Activated CD8-positive, alpha-beta memory T cell treated with anti-CD3 and anti-CD28 coated beads, Interleukin-2, amount 10 ng/mL, durations not matched to agents 7 days and 5 days (primary cell): ENCODE measurements around the gene TPPP2. TPM values are rescaled to one million over a fixed set of nuclear protein-coding genes. Genes with fewer than 3 reads are reported as not detected.
"Not testable (repeated sequence)": the region's sequence is repeated elsewhere in the genome, so short reads cannot be mapped to it uniquely, and the experiment has no call there.

Experiments used
- ATAC-seq: fragments of 150-1000 bp; cut with Tn5 transposase; one replicate; pipeline ENCODE4 v1.10.0; 2021; ENCODE audit warnings: moderate library complexity
- CTCF ChIA-PET: fragments of 350-600 bp; sonication (Branson Sonifier 250); formaldehyde crosslinking; loops from one replicate; lab custom pipeline; 2021; ENCODE audit warnings: antibody characterized with exemption; lab: Charles Lee
- DNase-seq: peaks from one replicate; pipeline ENCODE4 v3.0.0-alpha.2; 2020
- H3K27ac Mint-ChIP-seq: one replicate; pipeline ENCODE4 v1.8.0; 2021; ENCODE audit warnings: mild to moderate bottlenecking, mixed read lengths
- H3K27me3 Mint-ChIP-seq: one replicate; pipeline ENCODE4 v1.8.0; 2021; ENCODE audit warnings: mixed read lengths
- H3K36me3 Mint-ChIP-seq: one replicate; pipeline ENCODE4 v1.8.0; 2021; ENCODE audit warnings: mild to moderate bottlenecking, mixed read lengths
- H3K4me1 Mint-ChIP-seq: one replicate; pipeline ENCODE4 v1.8.0; 2021; ENCODE audit warnings: mixed read lengths
- H3K4me3 Mint-ChIP-seq: one replicate; pipeline ENCODE4 v1.8.0; 2021; ENCODE audit warnings: mild to moderate bottlenecking, moderate library complexity, mixed read lengths
- H3K9me3 Mint-ChIP-seq: one replicate; pipeline ENCODE4 v1.8.0; 2022; ENCODE audit warnings: low read depth, mixed read lengths
- total RNA-seq, 2 experiments: library from RNA; stranded (reverse); gene quantifications; one replicate each; pipeline ENCODE4 v1.2.3, GENCODE V29; 2021

The TPPP2 gene
- total RNA-seq, result not detected

DNA sequence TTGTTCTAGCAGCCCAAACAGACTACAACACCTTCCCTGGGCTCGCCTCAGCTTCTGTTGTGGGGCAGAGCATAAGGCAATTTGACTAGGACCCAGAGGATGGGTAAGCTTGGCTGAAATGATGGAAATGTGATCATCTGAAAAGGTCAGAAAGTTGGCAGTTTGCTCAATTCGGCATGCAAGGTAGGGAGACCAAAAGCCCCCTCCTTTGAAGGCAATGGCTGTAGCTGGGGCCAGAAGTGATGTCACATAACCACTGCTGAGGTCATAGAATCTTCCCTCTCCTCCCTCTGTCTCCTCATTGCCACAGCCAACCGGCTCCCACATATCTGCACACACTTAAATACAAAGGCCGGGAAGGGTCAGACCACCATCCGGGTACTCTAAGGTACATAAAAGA is at the start of gene TPPP2:
Gene TPPP2, plus strand, starts transcription at position 301 of the 400 bp plus-strand sequence. CDS start 365 bp downstream, outside the sequence.
- ATAC-seq (no peak), DNase-seq (no peak)
- Mint-ChIP-seq H3K4me1 (peaks cover 2% of the 10 kb centered on the region), H3K27ac (no peak within 1 kb of the TSS), H3K4me3 (no peak within 1 kb of the TSS), H3K36me3 (no peaks in the 10 kb centered on the region), H3K27me3 (peaks cover 14% of the 10 kb centered on the region), H3K9me3 (no peaks in the 10 kb centered on the region)
- CTCF ChIA-PET, result no interaction called here

DNA sequence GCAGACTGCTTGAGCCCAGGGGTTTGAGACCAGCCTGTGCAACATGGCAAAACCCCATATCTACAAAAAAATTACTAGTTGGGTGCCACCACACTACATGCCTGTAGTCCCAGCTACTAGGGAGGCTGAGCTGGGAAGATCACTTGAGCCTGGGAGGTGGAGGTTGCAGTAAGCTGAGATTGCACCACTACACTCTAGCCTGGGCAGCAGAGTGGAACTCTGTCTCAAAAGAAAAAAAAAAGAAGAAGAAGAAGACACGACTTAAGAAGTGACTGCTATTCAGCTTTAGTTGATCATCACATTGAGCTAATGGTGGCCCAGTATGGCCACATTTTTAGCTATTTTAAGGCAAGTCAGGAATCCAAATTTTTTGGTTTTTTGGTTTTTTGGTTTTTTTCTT is 49.1 kb upstream of the TPPP2 start:
- Mint-ChIP-seq H3K27ac (no peak overlapping the region), H3K9me3 (no peaks in the 10 kb centered on the region), H3K4me3 (no peak overlapping the region), H3K36me3 (no peaks in the 10 kb centered on the region), H3K27me3 (peaks cover 17% of the 10 kb centered on the region), H3K4me1 (peaks cover 2% of the 10 kb centered on the region)
- ATAC-seq (no peak), DNase-seq (no peak)
- CTCF ChIA-PET, result interaction anchor here (1.0 to 1.3 kb wide), 3 partner anchors 9 to 34 kb away, joined by 3 to 7 read pairs (median 3); no protein-coding TSS in a partner anchor

GRCh38 chr14:20982646-20983369 is 47.2 kb upstream of the TPPP2 start:
- CTCF ChIA-PET, result interaction anchor here (1.0 to 3.6 kb wide), 4 partner anchors 9 to 125 kb away, joined by 3 to 20 read pairs (median 4); no protein-coding TSS in a partner anchor
- Mint-ChIP-seq H3K27me3 (peaks cover 17% of the 10 kb centered on the region), H3K4me3 (no peak overlapping the region)

GRCh38 chr14:20985650-20986049 is 44.4 kb upstream of the TPPP2 start:
- DNase-seq, H3K9me3 Mint-ChIP-seq, H3K27ac Mint-ChIP-seq, ATAC-seq, H3K27me3 Mint-ChIP-seq, H3K36me3 Mint-ChIP-seq, H3K4me3 Mint-ChIP-seq: not testable (repeated sequence)
- CTCF ChIA-PET, result interaction anchor here (0.6 to 1.0 kb wide), 2 partner anchors 13 to 14 kb away, joined by 3 read pairs; no protein-coding TSS in a partner anchor
- peaks cover 20% of the 10 kb centered on the region for H3K4me1 Mint-ChIP-seq

More at GRCh38 chr14:20982646-20983369, 47.2 kb upstream of the TPPP2 start:
- H3K4me1 Mint-ChIP-seq, result peaks cover 4% of the 10 kb centered on the region
- no peaks in the 10 kb centered on the region for H3K9me3 Mint-ChIP-seq
- no peak for ATAC-seq
- H3K36me3 Mint-ChIP-seq, result no peaks in the 10 kb centered on the region
- H3K27ac Mint-ChIP-seq, result no peak overlapping the region
- DNase-seq, result no peak

GRCh38 chr14:20986811-20987210 is 43.2 kb upstream of the TPPP2 start:
- ATAC-seq, result no peak
- Mint-ChIP-seq H3K27ac (no peak overlapping the region), H3K9me3 (no peaks in the 10 kb centered on the region), H3K4me3 (no peak overlapping the region), H3K4me1 (peaks cover 30% of the 10 kb centered on the region), H3K36me3 (peaks cover 3% of the 10 kb centered on the region), H3K27me3 (peaks cover 2% of the 10 kb centered on the region)
- DNase-seq, result no peak
- CTCF ChIA-PET, result interaction anchor here (2.9 kb wide), 1 partner anchor 15 kb away, joined by 27 read pairs; no protein-coding TSS in a partner anchor

DNA sequence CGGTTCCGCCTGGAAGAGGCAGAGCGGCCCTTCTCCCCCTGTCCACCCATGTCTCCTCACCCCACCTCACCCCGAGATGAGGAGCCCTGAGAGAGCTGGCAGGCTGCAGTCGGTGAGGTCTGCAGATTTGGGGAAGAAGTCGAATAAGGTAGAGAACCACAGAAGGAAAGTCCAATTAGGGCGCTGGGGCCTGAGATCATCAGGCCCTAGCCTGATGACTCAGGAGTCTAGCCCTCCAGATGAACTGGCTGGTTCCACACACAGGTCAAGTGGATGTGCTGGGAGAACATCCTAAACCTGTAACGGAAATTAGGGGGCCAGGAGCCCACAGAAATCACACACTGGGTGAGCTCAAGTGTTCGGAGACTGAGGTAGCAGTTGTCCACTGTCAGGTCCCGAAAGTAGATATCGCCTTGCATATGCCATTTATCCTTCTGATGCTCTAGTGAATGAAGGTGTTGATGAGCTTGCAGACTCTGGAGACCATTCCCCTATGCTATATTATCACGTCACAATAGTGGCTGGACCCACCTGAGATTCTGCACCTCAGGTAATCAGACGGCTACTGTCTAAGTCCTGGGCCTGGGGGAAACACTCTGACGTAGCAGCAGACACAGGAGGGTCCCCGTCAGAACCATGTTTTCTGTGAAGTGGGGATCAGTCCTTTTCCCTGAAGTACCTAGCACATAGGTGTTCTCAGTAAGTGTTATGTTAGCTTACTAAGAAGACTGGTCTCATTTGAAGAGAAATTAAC is 41.1 kb upstream of the TPPP2 start:
- H3K4me3 Mint-ChIP-seq, result peak overlapping the region; percentile 91
- H3K27ac Mint-ChIP-seq, result peak overlapping the region; percentile 52
- ATAC-seq, result no peak
- no peak for DNase-seq
- H3K9me3 Mint-ChIP-seq, result no peaks in the 10 kb centered on the region
- peaks cover 2% of the 10 kb centered on the region for H3K27me3 Mint-ChIP-seq
- H3K36me3 Mint-ChIP-seq, result peaks cover 17% of the 10 kb centered on the region
- CTCF ChIA-PET, result interaction anchor here (0.6 to 2.9 kb wide), 5 partner anchors 17 to 131 kb away, joined by 3 to 27 read pairs (median 4); no protein-coding TSS in a partner anchor
- H3K4me1 Mint-ChIP-seq, result peaks cover 39% of the 10 kb centered on the region

DNA sequence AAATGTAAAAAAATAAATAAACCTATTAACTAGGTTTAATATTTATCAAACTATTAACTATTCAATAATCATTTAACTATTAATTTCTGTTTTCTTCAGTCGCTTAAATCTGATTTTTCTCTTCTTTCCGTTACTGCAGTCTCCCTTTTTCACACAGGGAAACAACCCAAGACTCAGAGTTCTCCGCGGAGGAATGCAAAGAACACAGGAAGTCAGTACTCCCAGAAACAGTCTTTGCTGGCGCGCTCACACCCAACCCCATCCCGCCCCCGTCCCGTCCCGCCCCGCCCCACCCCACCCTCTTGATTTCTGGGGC is 40.6 kb upstream of the TPPP2 start:
- Mint-ChIP-seq H3K27me3 (peaks cover 2% of the 10 kb centered on the region), H3K4me3 (peak overlapping the region; percentile 91), H3K27ac (peak overlapping the region; percentile 85), H3K9me3 (no peaks in the 10 kb centered on the region), H3K36me3 (peaks cover 22% of the 10 kb centered on the region), H3K4me1 (peaks cover 41% of the 10 kb centered on the region)
- CTCF ChIA-PET, result interaction anchor here (0.6 to 2.9 kb wide), 4 partner anchors 16 to 103 kb away, joined by 3 to 27 read pairs (median 4); no protein-coding TSS in a partner anchor
- DNase-seq (no peak), ATAC-seq (no peak)

DNA sequence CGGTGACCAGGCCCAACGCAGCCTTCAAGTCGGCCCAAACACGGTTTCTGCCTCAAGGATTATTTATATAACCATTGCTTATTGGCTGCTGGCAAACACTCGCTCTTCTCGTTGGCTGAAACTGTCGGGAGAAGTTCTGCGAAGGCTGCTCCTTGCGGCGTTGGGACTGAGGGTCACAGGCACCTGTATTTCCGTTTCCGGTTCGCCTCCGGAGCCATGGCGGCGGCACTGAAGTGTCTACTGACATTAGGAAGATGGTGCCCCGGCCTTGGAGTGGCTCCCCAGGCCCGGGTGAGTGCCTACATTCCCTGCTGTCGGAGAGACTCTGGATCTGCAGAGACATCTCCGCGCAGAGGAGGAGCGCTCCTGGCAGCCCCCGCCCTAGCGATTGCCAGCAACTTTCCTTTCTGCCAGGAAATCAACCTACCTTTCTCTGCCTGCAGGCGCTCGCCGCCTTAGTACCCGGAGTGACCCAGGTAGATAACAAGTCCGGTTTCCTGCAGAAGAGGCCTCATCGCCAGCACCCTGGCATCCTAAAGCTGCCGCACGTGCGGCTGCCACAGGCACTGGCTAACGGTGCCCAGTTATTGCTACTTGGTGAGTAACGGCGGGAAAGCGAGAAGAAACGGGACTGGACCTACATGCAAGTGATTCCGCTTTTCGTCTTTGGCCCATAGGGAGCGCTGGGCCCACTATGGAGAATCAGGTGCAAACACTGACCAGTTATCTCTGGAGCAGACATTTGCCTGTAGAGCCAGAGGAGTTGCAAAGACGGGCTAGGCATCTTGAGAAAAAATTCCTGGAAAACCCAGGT is 40.0 kb upstream of the TPPP2 start, which contains the start of gene METTL17:
Gene METTL17, plus strand, starts transcription at position 194 of the 814 bp plus-strand sequence. Its CDS starts 23 bp downstream, at position 217.
- H3K27ac Mint-ChIP-seq, result peak within 1 kb of the TSS; percentile 85
- peak; percentile 95 for DNase-seq
- H3K4me1 Mint-ChIP-seq, result peaks cover 47% of the 10 kb centered on the region
- H3K4me3 Mint-ChIP-seq, result peak within 1 kb of the TSS; percentile 91
- no peaks in the 10 kb centered on the region for H3K9me3 Mint-ChIP-seq
- ATAC-seq, result peak; percentile 97
- H3K36me3 Mint-ChIP-seq, result peaks cover 27% of the 10 kb centered on the region
- peaks cover 1% of the 10 kb centered on the region for H3K27me3 Mint-ChIP-seq
- CTCF ChIA-PET, result interaction anchor here (1.2 to 2.9 kb wide), 2 partner anchors 18 to 102 kb away, joined by 4 to 27 read pairs; no protein-coding TSS in a partner anchor

GRCh38 chr14:20996521-20996920 is 33.5 kb upstream of the TPPP2 start:
- H3K27me3 Mint-ChIP-seq, result no peaks in the 10 kb centered on the region
- peaks cover 44% of the 10 kb centered on the region for H3K36me3 Mint-ChIP-seq
- CTCF ChIA-PET, result interaction anchor here (0.9 to 4.6 kb wide), 3 partner anchors 9 to 25 kb away, joined by 3 to 21 read pairs (median 15); no protein-coding TSS in a partner anchor
- ATAC-seq (no peak), DNase-seq (no peak)
- H3K4me3 Mint-ChIP-seq, result no peak overlapping the region
- H3K9me3 Mint-ChIP-seq, result no peaks in the 10 kb centered on the region
- H3K4me1 Mint-ChIP-seq, result peaks cover 21% of the 10 kb centered on the region
- no peak overlapping the region for H3K27ac Mint-ChIP-seq

GRCh38 chr14:20997115-20997514 is 32.9 kb upstream of the TPPP2 start:
- Mint-ChIP-seq H3K27me3 (no peaks in the 10 kb centered on the region), H3K27ac (no peak overlapping the region), H3K4me3 (no peak overlapping the region), H3K36me3 (peaks cover 40% of the 10 kb centered on the region), H3K9me3 (no peaks in the 10 kb centered on the region), H3K4me1 (peaks cover 15% of the 10 kb centered on the region)
- DNase-seq (no peak), ATAC-seq (no peak)
- CTCF ChIA-PET, result interaction anchor here (1.2 to 4.6 kb wide), 4 partner anchors 18 to 107 kb away, joined by 3 to 21 read pairs (median 10); no protein-coding TSS in a partner anchor

- H3K27ac Mint-ChIP-seq, result no peak overlapping the region
- no peak overlapping the region for H3K4me3 Mint-ChIP-seq
- peaks cover 35% of the 10 kb centered on the region for H3K36me3 Mint-ChIP-seq
- no peaks in the 10 kb centered on the region for H3K27me3 Mint-ChIP-seq
- DNase-seq (no peak), ATAC-seq (no peak)
- no peaks in the 10 kb centered on the region for H3K9me3 Mint-ChIP-seq
- peaks cover 12% of the 10 kb centered on the region for H3K4me1 Mint-ChIP-seq
- CTCF ChIA-PET, result interaction anchor here (0.7 to 4.6 kb wide), 5 partner anchors 18 to 107 kb away, joined by 3 to 21 read pairs (median 5); partner anchors contain the start of gene NDRG2
Observed at GRCh38 chr14:20997564-20997963, 32.5 kb upstream of the TPPP2 start.

DNA sequence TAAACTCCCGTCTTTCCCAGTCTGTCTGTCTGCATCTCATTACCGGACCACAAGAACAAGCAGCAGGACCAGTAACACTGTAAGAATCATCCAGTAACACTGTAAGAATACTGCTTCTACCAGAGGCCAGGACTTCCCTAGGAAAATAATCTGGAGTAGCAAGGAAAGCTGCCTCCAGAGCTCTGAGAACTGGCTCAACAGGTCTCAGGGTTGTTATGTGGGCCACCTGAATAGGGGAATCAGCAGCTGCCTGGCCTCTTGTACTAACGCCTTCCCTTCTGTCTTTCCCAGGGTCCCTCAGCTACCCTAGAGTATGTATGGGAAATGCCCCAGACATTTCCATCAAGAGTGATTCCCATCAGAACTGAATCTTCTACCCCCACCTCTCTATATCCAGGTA is 31.9 kb upstream of the TPPP2 start:
- CTCF ChIA-PET, result interaction anchor here (0.7 to 4.6 kb wide), 5 partner anchors 17 to 106 kb away, joined by 3 to 21 read pairs (median 5); partner anchors contain the start of gene NDRG2
- no peak overlapping the region for H3K27ac Mint-ChIP-seq
- H3K27me3 Mint-ChIP-seq, result no peaks in the 10 kb centered on the region
- DNase-seq (no peak), ATAC-seq (no peak)
- peaks cover 32% of the 10 kb centered on the region for H3K36me3 Mint-ChIP-seq
- peaks cover 11% of the 10 kb centered on the region for H3K4me1 Mint-ChIP-seq
- H3K4me3 Mint-ChIP-seq, result no peak overlapping the region
- H3K9me3 Mint-ChIP-seq, result no peaks in the 10 kb centered on the region
